Activated T-helper 17 cell treated with anti-CD3 and anti-CD28 coated beads, Interleukin-2, amount 50 U/mL, for 72 hours (primary cell): ENCODE data around the gene EXOC3L4. TPM values are rescaled to one million over a fixed set of nuclear protein-coding genes. Genes with fewer than 3 reads are reported as not detected.
"Not testable (repeated sequence)": the region's sequence is repeated elsewhere in the genome, so short reads cannot be mapped to it uniquely, and the experiment has no call there.

Experiments used
- ATAC-seq: fragments of 150-1000 bp; cut with Tn5 transposase; replicated peaks from 2 replicates; pipeline ENCODE4 v1.10.0; 2021; ENCODE audit warnings: mild to moderate bottlenecking, moderate library complexity
- H3K27ac Mint-ChIP-seq: one replicate; pipeline ENCODE4 v1.8.0; 2022; ENCODE audit warnings: mixed read lengths
- H3K27me3 Mint-ChIP-seq: one replicate; pipeline ENCODE4 v1.8.0; 2022; ENCODE audit warnings: mixed read lengths
- H3K36me3 Mint-ChIP-seq: one replicate; pipeline ENCODE4 v1.8.0; 2022; ENCODE audit warnings: low read depth, mild to moderate bottlenecking, mixed read lengths
- H3K4me1 Mint-ChIP-seq: one replicate; pipeline ENCODE4 v1.8.0; 2022; ENCODE audit warnings: mixed read lengths
- H3K4me3 Mint-ChIP-seq: one replicate; pipeline ENCODE4 v1.8.0; 2022; ENCODE audit warnings: mild to moderate bottlenecking, mixed read lengths
- H3K9me3 Mint-ChIP-seq: one replicate; pipeline ENCODE4 v1.8.0; 2022; ENCODE audit warnings: mixed read lengths
- total RNA-seq, 2 donors: library from RNA; stranded (reverse); gene quantifications; one replicate each; pipeline ENCODE4 v1.2.3, GENCODE V29; 2022

The EXOC3L4 gene
- not detected for total RNA-seq

GRCh38 chr14:103094406-103095209 is at the start of gene EXOC3L4:
Gene EXOC3L4, plus strand, starts transcription at chr14:103094725. Its CDS starts 5,495 bp downstream, at chr14:103100220.
- H3K36me3 Mint-ChIP-seq = no peaks in the 10 kb centered on the region
- ATAC-seq = no peak

DNA sequence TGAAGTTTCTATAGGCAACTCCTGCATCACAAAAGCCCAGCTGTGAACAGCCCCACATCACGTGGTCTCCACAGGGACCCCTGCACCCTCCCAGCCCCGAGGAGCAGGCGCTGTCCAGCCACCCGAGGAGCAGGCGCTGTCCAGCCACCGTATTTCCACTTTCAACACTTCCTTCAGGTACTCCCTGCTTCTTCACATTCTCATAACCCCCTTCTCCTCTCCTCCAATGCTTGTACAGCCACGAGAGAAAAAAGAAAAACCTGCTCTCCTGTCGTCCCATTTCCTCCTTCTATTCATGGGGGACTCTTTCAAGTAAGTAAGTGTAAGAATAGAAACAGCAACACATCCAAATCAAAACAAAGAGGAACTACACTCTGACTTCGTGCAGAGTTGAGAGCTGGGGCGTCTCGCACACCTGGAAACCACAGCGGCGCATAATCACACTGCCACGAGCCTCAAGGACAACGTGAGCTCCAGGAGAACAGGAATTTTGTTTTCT is 49.1 kb upstream of the EXOC3L4 start:
- Mint-ChIP-seq H3K27me3 (no peaks in the 10 kb centered on the region), H3K4me1 (peaks cover 4% of the 10 kb centered on the region), H3K4me3 (peak overlapping the region; percentile 17), H3K27ac (no peak overlapping the region), H3K9me3 (no peaks in the 10 kb centered on the region), H3K36me3 (no peaks in the 10 kb centered on the region)
- no peak for ATAC-seq

More at GRCh38 chr14:103094406-103095209, at the start of gene EXOC3L4:
- H3K27ac Mint-ChIP-seq = no peak within 1 kb of the TSS
- H3K4me3 Mint-ChIP-seq = no peak within 1 kb of the TSS
- no peaks in the 10 kb centered on the region for H3K4me1 Mint-ChIP-seq
- H3K9me3 Mint-ChIP-seq = no peaks in the 10 kb centered on the region
- H3K27me3 Mint-ChIP-seq = peaks cover 5% of the 10 kb centered on the region

DNA sequence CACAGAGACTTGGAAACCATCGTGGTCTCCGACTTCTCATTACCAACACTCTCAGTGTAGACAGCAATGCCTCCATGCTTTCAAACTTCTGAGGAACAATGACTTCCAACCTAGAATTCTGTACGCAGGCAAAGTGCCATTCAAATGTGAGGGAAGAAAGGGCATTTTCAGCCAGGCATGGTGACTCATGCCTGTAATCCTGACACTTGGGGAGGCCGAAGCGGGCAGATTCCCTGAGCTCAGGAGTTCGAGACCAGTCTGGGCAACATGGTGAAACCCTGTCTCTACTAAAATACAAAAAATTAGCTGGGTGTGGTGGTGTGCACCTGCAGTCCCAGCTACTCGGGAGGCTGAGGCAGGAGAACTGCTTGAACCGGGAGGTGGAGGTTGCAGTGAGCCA is 47.1 kb upstream of the EXOC3L4 start:
- H3K4me1 Mint-ChIP-seq, H3K9me3 Mint-ChIP-seq, H3K36me3 Mint-ChIP-seq, H3K27ac Mint-ChIP-seq, ATAC-seq, H3K27me3 Mint-ChIP-seq, H3K4me3 Mint-ChIP-seq: not testable (repeated sequence)

GRCh38 chr14:103050935-103051334 is 43.6 kb upstream of the EXOC3L4 start:
- Mint-ChIP-seq H3K27me3 (no peaks in the 10 kb centered on the region), H3K4me3 (no peak overlapping the region)
- ATAC-seq = no peak

DNA sequence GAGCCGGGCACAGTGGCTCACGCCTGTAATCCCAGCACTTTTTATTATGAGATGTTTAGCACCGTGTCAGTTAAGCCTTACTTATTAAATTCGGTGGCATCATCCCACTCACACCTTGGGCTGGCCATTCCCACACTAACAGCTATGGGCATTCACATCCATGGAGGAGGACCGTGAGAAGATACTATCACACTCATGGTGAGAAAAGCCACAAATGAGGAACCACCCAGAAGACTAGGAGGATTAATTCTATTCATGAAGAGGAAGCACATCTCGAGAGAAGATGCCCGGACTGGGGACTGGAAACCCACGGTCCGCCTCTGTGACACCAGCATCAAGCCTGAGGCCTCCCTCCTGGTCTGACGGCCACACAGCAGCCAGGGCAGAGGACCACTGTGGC is 42.1 kb upstream of the EXOC3L4 start:
- no peak for ATAC-seq

More at GRCh38 chr14:103050935-103051334, 43.6 kb upstream of the EXOC3L4 start:
- Mint-ChIP-seq H3K4me1 (no peaks in the 10 kb centered on the region), H3K27ac (no peak overlapping the region), H3K36me3 (no peaks in the 10 kb centered on the region), H3K9me3 (no peaks in the 10 kb centered on the region)

GRCh38 chr14:103055695-103056094 is 38.8 kb upstream of the EXOC3L4 start:
- H3K27me3 Mint-ChIP-seq = no peaks in the 10 kb centered on the region
- H3K36me3 Mint-ChIP-seq = no peaks in the 10 kb centered on the region
- no peak overlapping the region for H3K27ac Mint-ChIP-seq
- no peaks in the 10 kb centered on the region for H3K4me1 Mint-ChIP-seq
- ATAC-seq = no peak
- peak overlapping the region; percentile 67 for H3K4me3 Mint-ChIP-seq
- H3K9me3 Mint-ChIP-seq = no peaks in the 10 kb centered on the region

More for the DNA sequence above, 42.1 kb upstream of the EXOC3L4 start:
- H3K4me1 Mint-ChIP-seq = no peaks in the 10 kb centered on the region
- no peak overlapping the region for H3K27ac Mint-ChIP-seq
- no peaks in the 10 kb centered on the region for H3K9me3 Mint-ChIP-seq
- H3K27me3 Mint-ChIP-seq = no peaks in the 10 kb centered on the region
- no peaks in the 10 kb centered on the region for H3K36me3 Mint-ChIP-seq
- no peak overlapping the region for H3K4me3 Mint-ChIP-seq

DNA sequence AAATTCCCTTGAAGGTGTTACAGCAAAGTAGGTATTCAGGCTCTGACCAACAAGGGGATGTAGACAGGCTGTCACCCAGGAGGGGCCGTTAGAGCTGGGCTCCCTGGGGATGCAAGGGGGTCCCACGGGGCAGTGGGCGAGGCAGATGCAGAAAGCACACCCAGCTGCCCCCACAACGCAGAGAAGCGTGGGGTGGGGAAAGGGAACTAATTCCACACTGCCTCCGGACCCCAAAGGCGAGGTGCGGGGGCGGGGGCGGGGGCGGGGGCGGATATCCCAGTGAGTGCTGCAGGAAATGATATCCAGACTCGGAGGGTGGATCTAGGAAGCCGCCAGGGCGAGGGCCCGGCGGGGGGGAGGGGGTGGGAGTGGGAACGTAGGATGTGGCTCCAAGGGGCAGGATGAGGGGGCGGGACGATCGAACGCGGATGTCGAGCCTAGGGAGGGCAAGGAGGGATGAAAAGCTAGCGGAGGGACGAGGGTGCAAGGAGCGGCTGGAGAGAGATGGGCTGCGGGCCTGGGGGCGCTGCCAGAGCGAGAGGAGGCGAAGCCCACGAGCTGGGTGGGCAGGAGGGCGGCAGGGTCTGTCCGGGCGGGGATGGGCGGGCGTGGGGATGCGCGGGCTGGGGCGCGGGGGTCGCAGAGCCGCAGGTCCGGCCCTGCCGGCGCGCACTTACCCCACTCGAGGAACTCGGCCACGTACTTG is 38.0 kb upstream of the EXOC3L4 start:
- H3K36me3 Mint-ChIP-seq = no peaks in the 10 kb centered on the region
- no peak overlapping the region for H3K27ac Mint-ChIP-seq
- ATAC-seq = no peak
- no peaks in the 10 kb centered on the region for H3K4me1 Mint-ChIP-seq
- H3K4me3 Mint-ChIP-seq = peak overlapping the region; percentile 67
- H3K27me3 Mint-ChIP-seq = no peaks in the 10 kb centered on the region
- no peaks in the 10 kb centered on the region for H3K9me3 Mint-ChIP-seq

- peak; percentile 26 for ATAC-seq
- no peaks in the 10 kb centered on the region for H3K36me3 Mint-ChIP-seq
- H3K27ac Mint-ChIP-seq = no peak overlapping the region
- H3K4me3 Mint-ChIP-seq = peak overlapping the region; percentile 67
- no peaks in the 10 kb centered on the region for H3K27me3 Mint-ChIP-seq
- H3K4me1 Mint-ChIP-seq = no peaks in the 10 kb centered on the region
- no peaks in the 10 kb centered on the region for H3K9me3 Mint-ChIP-seq
These were observed 37.5 kb upstream of the EXOC3L4 start for GRCh38 chr14:103057028-103057371.

DNA sequence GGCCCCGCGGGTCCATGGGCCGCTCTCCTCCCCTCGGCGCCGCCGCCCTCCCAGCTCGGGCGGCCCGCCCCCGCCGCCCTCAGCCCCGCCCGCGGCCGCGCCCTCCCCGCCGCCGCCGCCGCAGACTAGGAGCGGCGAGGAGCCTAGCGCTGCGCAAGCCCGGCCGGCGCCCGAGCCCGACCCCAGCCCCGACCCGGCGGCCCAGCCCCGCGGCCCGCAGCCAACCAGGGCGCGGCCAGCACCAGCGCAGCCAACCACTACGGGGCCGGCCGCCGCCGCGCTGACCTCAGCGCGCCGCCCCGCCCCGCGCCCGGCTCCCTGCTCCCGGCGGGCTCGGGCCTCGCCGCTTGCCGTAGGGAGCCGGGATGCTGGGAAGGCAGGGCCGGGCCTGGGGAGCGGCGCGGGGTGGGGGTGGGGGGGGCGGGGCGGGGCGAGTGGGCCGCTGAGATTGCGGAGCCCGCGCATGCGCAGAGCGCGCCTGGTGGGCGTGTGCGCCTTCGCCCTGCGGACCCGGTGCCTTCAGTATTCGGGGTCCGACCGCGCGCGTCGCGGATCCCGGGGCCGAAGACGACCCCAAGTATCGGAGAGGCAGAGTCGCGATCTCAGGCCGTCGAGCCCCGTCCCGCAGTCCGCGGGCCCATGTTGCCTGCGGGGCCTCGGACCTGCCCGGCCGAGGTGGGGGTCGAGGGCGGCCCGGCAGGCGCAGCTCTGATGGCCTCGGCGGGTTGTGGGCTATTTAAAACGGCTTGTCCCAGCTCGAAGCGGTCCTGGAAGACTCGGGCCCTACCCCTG is 37.0 kb upstream of the EXOC3L4 start, which contains the start of gene CDC42BPB:
Gene CDC42BPB (minus strand): TSS at position 178 of the 792 bp plus-strand sequence. CDS start 376 bp downstream, outside the sequence.
- peak; percentile 95 for ATAC-seq
- H3K27ac Mint-ChIP-seq = no peak within 1 kb of the TSS
- peak within 1 kb of the TSS; percentile 67 for H3K4me3 Mint-ChIP-seq
- no peaks in the 10 kb centered on the region for H3K27me3 Mint-ChIP-seq
- H3K9me3 Mint-ChIP-seq = no peaks in the 10 kb centered on the region
- H3K36me3 Mint-ChIP-seq = no peaks in the 10 kb centered on the region
- no peaks in the 10 kb centered on the region for H3K4me1 Mint-ChIP-seq

DNA sequence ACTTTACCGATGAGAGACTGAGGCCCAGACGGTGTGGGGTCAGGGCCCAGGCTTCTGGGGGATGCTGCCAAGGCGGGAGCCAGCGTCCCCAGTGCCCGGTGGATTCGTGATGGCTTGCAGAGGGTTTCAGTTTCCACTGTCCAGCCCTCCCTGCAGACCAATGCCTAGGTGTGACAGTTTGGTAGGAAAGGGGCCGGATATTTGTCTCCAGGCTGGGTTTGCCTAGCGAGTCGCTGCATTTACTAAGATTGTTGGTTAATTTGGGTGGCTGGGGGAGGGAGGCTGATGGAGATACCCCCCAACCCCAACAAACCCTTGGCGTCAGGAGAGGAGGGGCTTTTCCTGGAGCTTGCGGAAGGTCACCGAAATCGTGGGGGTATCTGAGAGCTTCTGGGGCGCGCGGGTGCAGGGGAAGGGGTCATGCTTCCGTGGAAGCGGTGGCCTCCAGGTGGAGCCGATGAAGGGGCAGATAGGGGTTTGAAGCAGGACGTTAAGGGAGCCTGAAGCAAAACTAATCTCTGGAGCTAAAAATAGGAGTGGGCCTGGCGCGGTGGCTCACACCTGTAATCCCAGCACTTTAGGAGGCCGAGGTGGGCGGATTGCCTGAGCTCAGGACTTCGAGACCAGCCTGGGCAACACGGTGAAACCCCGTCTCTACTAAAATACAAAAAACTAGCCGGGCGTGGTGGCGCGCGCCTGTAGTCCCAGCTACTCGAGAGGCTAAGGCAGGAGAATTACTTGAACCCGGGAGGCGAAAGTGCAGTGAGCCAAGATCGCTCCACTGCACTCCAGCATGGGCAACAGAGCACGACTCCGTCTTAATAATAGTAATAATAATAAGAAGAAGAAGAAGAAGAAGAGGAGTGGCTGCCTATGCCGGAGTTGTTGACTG is 36.1 kb upstream of the EXOC3L4 start:
- H3K36me3 Mint-ChIP-seq = no peaks in the 10 kb centered on the region
- peak; percentile 1 for ATAC-seq

DNA sequence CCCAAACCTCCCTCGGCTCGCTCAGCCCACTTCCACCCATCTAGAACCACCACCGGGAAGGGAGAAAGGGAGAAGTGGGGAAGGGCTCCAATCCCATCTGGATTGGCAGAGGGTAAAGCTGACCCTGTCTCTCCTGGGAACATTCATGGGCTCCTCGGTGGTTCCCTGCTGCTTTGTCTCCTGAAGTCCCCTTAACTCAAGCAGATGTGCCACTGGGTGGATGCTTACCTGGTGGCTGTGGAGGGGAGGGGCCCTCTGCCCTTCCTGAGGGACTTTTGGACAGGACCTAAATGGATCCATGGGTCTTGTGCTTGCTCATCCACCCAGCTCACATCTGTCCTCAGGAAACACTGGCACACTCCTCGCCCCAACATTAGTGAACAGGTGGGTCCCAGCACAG is 35.0 kb upstream of the EXOC3L4 start:
- H3K4me3 Mint-ChIP-seq = peak overlapping the region; percentile 55
- no peaks in the 10 kb centered on the region for H3K27me3 Mint-ChIP-seq
- no peaks in the 10 kb centered on the region for H3K9me3 Mint-ChIP-seq
- H3K4me1 Mint-ChIP-seq = no peaks in the 10 kb centered on the region
- ATAC-seq = no peak
- H3K27ac Mint-ChIP-seq = no peak overlapping the region
- H3K36me3 Mint-ChIP-seq = no peaks in the 10 kb centered on the region

More for the DNA sequence above, 36.1 kb upstream of the EXOC3L4 start:
- no peaks in the 10 kb centered on the region for H3K27me3 Mint-ChIP-seq
- peak overlapping the region; percentile 55 for H3K4me3 Mint-ChIP-seq
- no peak overlapping the region for H3K27ac Mint-ChIP-seq
- H3K4me1 Mint-ChIP-seq = no peaks in the 10 kb centered on the region
- no peaks in the 10 kb centered on the region for H3K9me3 Mint-ChIP-seq

DNA sequence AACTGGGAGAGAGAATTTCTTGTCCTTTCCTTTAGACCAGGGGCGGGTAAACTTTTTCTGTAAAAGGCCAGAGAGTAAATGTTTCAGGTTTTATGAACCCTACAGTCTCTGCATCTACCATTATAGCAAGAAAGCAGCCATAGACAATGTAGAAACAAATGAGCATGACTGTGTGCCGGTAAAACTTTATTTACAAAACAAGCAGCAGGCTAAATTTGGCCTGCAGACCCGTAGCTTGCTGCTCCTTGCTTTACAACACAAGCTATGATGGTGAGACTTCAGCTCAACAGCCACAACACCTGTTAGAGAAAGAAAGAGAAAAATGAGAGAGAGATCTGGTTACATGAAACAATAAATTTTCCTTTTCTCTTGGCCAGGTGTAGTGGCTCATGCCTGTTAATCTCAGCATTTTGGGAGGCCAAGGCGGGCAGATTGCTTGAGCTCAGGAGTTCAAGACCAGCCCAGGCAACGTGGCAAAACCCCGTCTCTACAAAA is 33.0 kb upstream of the EXOC3L4 start:
- Mint-ChIP-seq H3K27ac (no peak overlapping the region), H3K4me3 (no peak overlapping the region), H3K36me3 (no peaks in the 10 kb centered on the region), H3K4me1 (no peaks in the 10 kb centered on the region), H3K9me3 (no peaks in the 10 kb centered on the region), H3K27me3 (no peaks in the 10 kb centered on the region)
- no peak for ATAC-seq

- H3K36me3 Mint-ChIP-seq = no peaks in the 10 kb centered on the region
- H3K9me3 Mint-ChIP-seq = no peaks in the 10 kb centered on the region
- ATAC-seq = no peak
- H3K4me1 Mint-ChIP-seq = no peaks in the 10 kb centered on the region
- no peak overlapping the region for H3K27ac Mint-ChIP-seq
- no peaks in the 10 kb centered on the region for H3K27me3 Mint-ChIP-seq
- H3K4me3 Mint-ChIP-seq = no peak overlapping the region
These were observed 30.1 kb upstream of the EXOC3L4 start for GRCh38 chr14:103064436-103064835.
